HepG2 (cell line): Measurements from ENCODE around the gene MND1.

Experiments used
- MAF1 ChIP-seq: sonication (generic); formaldehyde crosslinking; IDR thresholded peaks from 2 replicates; pipeline ENCODE4 v1.5.0; 2020; ENCODE audit warnings: missing genetic modification reagents, borderline replicate concordance
- ZFP41 ChIP-seq: sonication (generic); formaldehyde crosslinking; IDR thresholded peaks from 2 replicates; pipeline ENCODE4 v1.4.0; 2020; ENCODE audit warnings: mild to moderate bottlenecking, missing genetic modification reagents, borderline replicate concordance
- ZNF746 ChIP-seq: sonication (generic); formaldehyde crosslinking; IDR thresholded peaks from 2 replicates; pipeline ENCODE4 v1.8.0; 2022; ENCODE audit warnings: mild to moderate bottlenecking, missing genetic modification reagents
- TF ChIP-seq, protein P1 (sequence below): sonication (generic); formaldehyde crosslinking; IDR thresholded peaks from 2 replicates; pipeline ENCODE4 v1.5.0; 2020; ENCODE audit warnings: mild to moderate bottlenecking, missing genetic modification reagents, moderate library complexity
- TF ChIP-seq, protein P2 (sequence below): sonication (generic); formaldehyde crosslinking; IDR thresholded peaks from 2 replicates; pipeline ENCODE4 v1.4.0; 2020; ENCODE audit warnings: low read depth, mild to moderate bottlenecking, missing genetic modification reagents

DNA sequence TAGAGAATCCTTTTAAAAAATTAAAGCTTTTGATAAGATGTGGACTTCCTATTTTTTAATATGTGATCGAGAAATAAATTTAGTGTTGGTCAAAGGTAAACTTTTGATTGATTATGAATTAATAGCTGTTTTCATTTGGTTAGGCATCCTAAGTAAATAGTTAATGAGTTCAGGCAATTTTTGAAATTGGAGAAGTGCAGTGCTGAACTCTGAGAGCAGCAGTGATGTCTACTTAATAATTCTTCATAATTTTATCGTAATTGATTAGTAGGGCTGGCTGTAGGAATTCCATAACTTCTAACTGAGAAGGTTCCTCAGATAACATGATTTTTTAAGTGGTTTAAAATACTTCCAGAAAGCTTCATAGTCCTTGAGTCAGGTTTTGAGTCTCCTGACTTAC, 1.5 kb downstream of the MND1 start:
- TF ChIP-seq, protein P1, sequence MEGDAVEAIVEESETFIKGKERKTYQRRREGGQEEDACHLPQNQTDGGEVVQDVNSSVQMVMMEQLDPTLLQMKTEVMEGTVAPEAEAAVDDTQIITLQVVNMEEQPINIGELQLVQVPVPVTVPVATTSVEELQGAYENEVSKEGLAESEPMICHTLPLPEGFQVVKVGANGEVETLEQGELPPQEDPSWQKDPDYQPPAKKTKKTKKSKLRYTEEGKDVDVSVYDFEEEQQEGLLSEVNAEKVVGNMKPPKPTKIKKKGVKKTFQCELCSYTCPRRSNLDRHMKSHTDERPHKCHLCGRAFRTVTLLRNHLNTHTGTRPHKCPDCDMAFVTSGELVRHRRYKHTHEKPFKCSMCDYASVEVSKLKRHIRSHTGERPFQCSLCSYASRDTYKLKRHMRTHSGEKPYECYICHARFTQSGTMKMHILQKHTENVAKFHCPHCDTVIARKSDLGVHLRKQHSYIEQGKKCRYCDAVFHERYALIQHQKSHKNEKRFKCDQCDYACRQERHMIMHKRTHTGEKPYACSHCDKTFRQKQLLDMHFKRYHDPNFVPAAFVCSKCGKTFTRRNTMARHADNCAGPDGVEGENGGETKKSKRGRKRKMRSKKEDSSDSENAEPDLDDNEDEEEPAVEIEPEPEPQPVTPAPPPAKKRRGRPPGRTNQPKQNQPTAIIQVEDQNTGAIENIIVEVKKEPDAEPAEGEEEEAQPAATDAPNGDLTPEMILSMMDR (CRISPR knock-in tag): no peak
- TF ChIP-seq, protein P2, sequence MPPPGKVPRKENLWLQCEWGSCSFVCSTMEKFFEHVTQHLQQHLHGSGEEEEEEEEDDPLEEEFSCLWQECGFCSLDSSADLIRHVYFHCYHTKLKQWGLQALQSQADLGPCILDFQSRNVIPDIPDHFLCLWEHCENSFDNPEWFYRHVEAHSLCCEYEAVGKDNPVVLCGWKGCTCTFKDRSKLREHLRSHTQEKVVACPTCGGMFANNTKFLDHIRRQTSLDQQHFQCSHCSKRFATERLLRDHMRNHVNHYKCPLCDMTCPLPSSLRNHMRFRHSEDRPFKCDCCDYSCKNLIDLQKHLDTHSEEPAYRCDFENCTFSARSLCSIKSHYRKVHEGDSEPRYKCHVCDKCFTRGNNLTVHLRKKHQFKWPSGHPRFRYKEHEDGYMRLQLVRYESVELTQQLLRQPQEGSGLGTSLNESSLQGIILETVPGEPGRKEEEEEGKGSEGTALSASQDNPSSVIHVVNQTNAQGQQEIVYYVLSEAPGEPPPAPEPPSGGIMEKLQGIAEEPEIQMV (CRISPR knock-in tag): no peak
- no peak for TF ChIP-seq ZFP41 (CRISPR knock-in tag)
- TF ChIP-seq ZNF746 (CRISPR knock-in tag): no peak
- no peak for TF ChIP-seq MAF1 (CRISPR knock-in tag)
